ENCODE results near the gene TMEM223. TPM values are rescaled to one million over a fixed set of nuclear protein-coding genes. Genes with fewer than 3 reads are reported as not detected.

The TMEM223 gene
- total RNA-seq, 1 experiment from 2014 or later = 22.2 TPM

- H2AFZ ChIP-seq (ENCODE audit: low read length) = no peak overlapping the region
- no peaks in the 10 kb centered on the region for H3K9me3 Mint-ChIP-seq
- no peaks in the 10 kb centered on the region for H3K4me1 ChIP-seq (ENCODE audit: insufficient read depth, low read length)
- H4K8ac ChIP-seq (replicated peaks; ENCODE audit: insufficient read length, low read depth, low read length) = no peak overlapping the region
- WGBS (ENCODE audit: extremely low coverage, insufficient read length, low lambda C conversion rate) = no CpG with 5 or more reads among the region's 2 CpGs
- H3K4me2 ChIP-seq (ENCODE audit: insufficient read depth, insufficient read length, low read length) = no peak overlapping the region
- no peak overlapping the region for H3K4me3 Mint-ChIP-seq
- peaks cover 1 to 2% of the 10 kb centered on the region in 2 experiments for H3K4me1 Mint-ChIP-seq
- no peaks in the 10 kb centered on the region for H3K27me3 ChIP-seq (ENCODE audit: insufficient read depth, low read length)
- H2BK5ac ChIP-seq (ENCODE audit: insufficient read length, low read length) = no peak overlapping the region
- H3T11ph ChIP-seq (ENCODE audit: low read length) = no peak overlapping the region
- H3K18ac ChIP-seq (ENCODE audit: insufficient read length, low read depth, low read length) = no peak overlapping the region
- no peak for DNase-seq
- TF ChIP-seq, protein P1, sequence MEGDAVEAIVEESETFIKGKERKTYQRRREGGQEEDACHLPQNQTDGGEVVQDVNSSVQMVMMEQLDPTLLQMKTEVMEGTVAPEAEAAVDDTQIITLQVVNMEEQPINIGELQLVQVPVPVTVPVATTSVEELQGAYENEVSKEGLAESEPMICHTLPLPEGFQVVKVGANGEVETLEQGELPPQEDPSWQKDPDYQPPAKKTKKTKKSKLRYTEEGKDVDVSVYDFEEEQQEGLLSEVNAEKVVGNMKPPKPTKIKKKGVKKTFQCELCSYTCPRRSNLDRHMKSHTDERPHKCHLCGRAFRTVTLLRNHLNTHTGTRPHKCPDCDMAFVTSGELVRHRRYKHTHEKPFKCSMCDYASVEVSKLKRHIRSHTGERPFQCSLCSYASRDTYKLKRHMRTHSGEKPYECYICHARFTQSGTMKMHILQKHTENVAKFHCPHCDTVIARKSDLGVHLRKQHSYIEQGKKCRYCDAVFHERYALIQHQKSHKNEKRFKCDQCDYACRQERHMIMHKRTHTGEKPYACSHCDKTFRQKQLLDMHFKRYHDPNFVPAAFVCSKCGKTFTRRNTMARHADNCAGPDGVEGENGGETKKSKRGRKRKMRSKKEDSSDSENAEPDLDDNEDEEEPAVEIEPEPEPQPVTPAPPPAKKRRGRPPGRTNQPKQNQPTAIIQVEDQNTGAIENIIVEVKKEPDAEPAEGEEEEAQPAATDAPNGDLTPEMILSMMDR (conservative IDR thresholded peaks at IDR 0.05) = no peak
- H3K27ac ChIP-seq (ENCODE audit: insufficient read length, low read depth, low read length) = no peak overlapping the region
- no peak overlapping the region for H3K4ac ChIP-seq (ENCODE audit: low read depth, low read length)
- no peak overlapping the region for H4K91ac ChIP-seq (ENCODE audit: insufficient read length, low read depth, low read length)
- H4K5ac ChIP-seq (ENCODE audit: insufficient read length, low read depth, low read length) = no peak overlapping the region
- H3K9me3 ChIP-seq (ENCODE audit: control insufficient read depth, low read depth, low read length) = no peaks in the 10 kb centered on the region
- no peaks in the 10 kb centered on the region for H3K79me2 ChIP-seq (ENCODE audit: insufficient read depth, low read length)
- H3K9ac ChIP-seq (ENCODE audit: extremely low read depth, insufficient read length, low read length) = no peak overlapping the region
- no peak overlapping the region for H2AK5ac ChIP-seq (ENCODE audit: insufficient read length, low read length)
- no peak overlapping the region for H3K56ac ChIP-seq (ENCODE audit: insufficient read length, low read depth, low read length)
- no peak overlapping the region for H2BK15ac ChIP-seq (ENCODE audit: low read depth, low read length)
- peaks cover 0 to 5% (median 3%) of the 10 kb centered on the region in 3 experiments; a peak in 3 of 7 replicates for H3K36me3 Mint-ChIP-seq (ENCODE audit: insufficient read depth in 1 of 3, low read depth in 3 of 3)
- no peaks in the 10 kb centered on the region for H3K79me1 ChIP-seq (ENCODE audit: insufficient read depth, low read depth, low read length, poor library complexity, severe bottlenecking)
- H2BK120ac ChIP-seq (ENCODE audit: low read depth, low read length, poor library complexity, severe bottlenecking) = no peak overlapping the region
- H3K23ac ChIP-seq (ENCODE audit: insufficient read length, low read depth, low read length) = no peak overlapping the region
- H3K27ac Mint-ChIP-seq = no peak overlapping the region
- no peak overlapping the region for H2BK12ac ChIP-seq (ENCODE audit: insufficient read length, low read depth, low read length)
- H3K14ac ChIP-seq (ENCODE audit: insufficient read depth, low read length) = no peak overlapping the region
- H4K20me1 ChIP-seq (ENCODE audit: control insufficient read depth, insufficient read depth, insufficient read length) = no peaks in the 10 kb centered on the region
- H3K27me3 Mint-ChIP-seq (ENCODE audit: low read depth) = no peaks in the 10 kb centered on the region
- no peaks in the 10 kb centered on the region for H3K23me2 ChIP-seq (ENCODE audit: insufficient read length, low read depth, low read length, poor library complexity, severe bottlenecking)
- no peak overlapping the region for H2BK20ac ChIP-seq (ENCODE audit: low read depth, low read length, poor library complexity, severe bottlenecking)
Observed at GRCh38 chr11:62811659-62812058, 19.9 kb upstream of the TMEM223 start.

Data from H9 (cell line).